HepG2 (cell line): Measurements from ENCODE around the gene GRIK3.

Experiments
- ATF1 ChIP-seq: IDR thresholded peaks from 2 replicates; pipeline ENCODE4 v1.6.1; 2016; ENCODE audit warnings: mild to moderate bottlenecking, control low read depth
- EP300 ChIP-seq, 3 experiments: sonication (generic) in 1 of 3; formaldehyde crosslinking in 1 of 3; IDR thresholded peaks; 2 replicates each; pipeline versions ENCODE4 v1.5.1 to v1.6.1; 2011 to 2020; ENCODE audit warnings: low read depth in 2 of 3, low read length in 2 of 3, borderline replicate concordance in 1 of 3, improper control_type of control experiment in 1 of 3, mild to moderate bottlenecking in 1 of 3, missing genetic modification reagents in 1 of 3, moderate library complexity in 1 of 3
- KDM5B ChIP-seq: sonication (generic); formaldehyde crosslinking; IDR thresholded peaks from 2 replicates; pipeline ENCODE4 v1.4.0; 2020; ENCODE audit warnings: missing genetic modification reagents, mild to moderate bottlenecking, borderline replicate concordance
- ZBTB43 ChIP-seq: sonication (generic); formaldehyde crosslinking; conservative IDR thresholded peaks from 2 replicates; pipeline ENCODE4 v1.4.0; 2020; ENCODE audit warnings: missing genetic modification reagents

GRCh38 chr1:36836916-36837315 is 197.4 kb downstream of the GRIK3 start:
- TF ChIP-seq EP300 (IDR thresholded peaks at IDR 0.05; ENCODE audit: low read depth in 2 of 2, low read length in 2 of 2) (no peak), EP300 (CRISPR knock-in tag; IDR thresholded peaks at IDR 0.05; ENCODE audit: borderline replicate concordance) (no peak), ATF1 (CRISPR knock-in tag) (no peak), ZBTB43 (no peak), KDM5B (CRISPR knock-in tag) (no peak)
